GM12878 (cell line): Measurements from ENCODE around the gene UST. TPM values are rescaled to one million over a fixed set of nuclear protein-coding genes. Genes with fewer than 3 reads are reported as not detected.

Experiments used
- ATAC-seq: fragments of 200-7000 bp; cut with Tn5 transposase; 3 replicates; pipeline ENCODE4 v1.9.1; 2020; ENCODE audit warnings: mild to moderate bottlenecking, moderate library complexity
- BruUV-seq: library from RNA; stranded (reverse); fragments of 400-500 nt; replicated peaks from 2 replicates; lab custom pipeline; 2021; lab: Mats Ljungman, UMichigan
- CTCF ChIA-PET: fragments of 300-600 bp; sonication (Branson Sonifier 250); formaldehyde crosslinking; extraction: SDS; loops from one replicate; lab custom pipeline; 2021; ENCODE audit warnings: inconsistent platforms; lab: Yijun Ruan, JAX
- POLR2A ChIA-PET: fragments of 350-600 bp; formaldehyde crosslinking; extraction: SDS; loops from one replicate; lab custom pipeline; 2021; ENCODE audit warnings: inconsistent platforms; lab: Charles Lee
- RAD21 ChIA-PET: fragments of 300-600 bp; sonication (Branson Sonifier 250); formaldehyde crosslinking; loops from one replicate; lab custom pipeline; 2023; ENCODE audit warnings: antibody characterized with exemption; ENCODE audit not compliant: unreplicated experiment; lab: Charles Lee
- SMC1A ChIA-PET: fragments of 300-600 bp; sonication (Branson Sonifier 250); formaldehyde crosslinking; loops from one replicate; lab custom pipeline; 2023; ENCODE audit not compliant: unreplicated experiment, uncharacterized antibody; lab: Charles Lee
- DNase-seq: peaks from one replicate; pipeline ENCODE4 v3.0.0-alpha.2; 2011; ENCODE audit warnings: low read depth, low spot score
- FAIRE-seq: peaks from 3 replicates; lab custom pipeline; 2011; peaks lifted over from hg19 to GRCh38; lab: Jason Lieb, UNC
- H2AFZ ChIP-seq: 2 replicates; pipeline ENCODE4 v1.6.0; 2011; ENCODE audit warnings: low read depth, low read length, control low read depth; ENCODE audit not compliant: control insufficient read depth
- H3K27ac ChIP-seq: 2 replicates; pipeline ENCODE4 v1.5.1; 2011; ENCODE audit warnings: control low read depth; ENCODE audit not compliant: control insufficient read depth, insufficient read depth
- H3K27me3 ChIP-seq, 2 experiments: replicated peaks in 1 of 2; 2 replicates each; pipeline versions ENCODE4 v1.6.0 to v1.6.1; 2011; ENCODE audit warnings: low read length in 1 of 2; ENCODE audit not compliant: control insufficient read depth in 2 of 2, insufficient read depth in 2 of 2
- H3K36me3 ChIP-seq, 2 experiments: 2 replicates each; pipeline ENCODE4 v1.5.1; 2011; ENCODE audit warnings: low read length in 1 of 2; ENCODE audit not compliant: control insufficient read depth in 2 of 2, insufficient read depth in 2 of 2
- H3K4me1 ChIP-seq: 2 replicates; pipeline ENCODE4 v1.6.1; 2011; ENCODE audit warnings: mild to moderate bottlenecking, low read length, moderate library complexity, mixed read lengths; ENCODE audit not compliant: control insufficient read depth, insufficient read depth
- H3K4me2 ChIP-seq: 2 replicates; pipeline ENCODE4 v1.6.0; 2011; ENCODE audit warnings: control low read depth; ENCODE audit not compliant: control insufficient read depth, insufficient read depth
- H3K4me3 ChIP-seq: fragments of 200-600 bp; sonication (generic); 2 replicates; pipeline ENCODE4 v1.5.1; 2016
- H3K79me2 ChIP-seq: 2 replicates; pipeline ENCODE4 v1.6.0; 2011; ENCODE audit warnings: low read length; ENCODE audit not compliant: control insufficient read depth, insufficient read depth
- H3K9ac ChIP-seq: 2 replicates; pipeline ENCODE4 v1.8.0; 2011; ENCODE audit warnings: low read length, control low read depth, mixed read lengths; ENCODE audit not compliant: control insufficient read depth, insufficient read depth
- H3K9me3 ChIP-seq: replicated peaks from 3 replicates; pipeline ENCODE4 v1.5.1; 2011; ENCODE audit warnings: mild to moderate bottlenecking, low read length; ENCODE audit not compliant: control insufficient read depth, insufficient read depth
- H4K20me1 ChIP-seq: 2 replicates; pipeline ENCODE4 v1.6.0; 2011; ENCODE audit not compliant: control insufficient read depth, insufficient read depth
- CREB1 ChIP-seq: IDR thresholded peaks from 2 replicates; pipeline ENCODE4 v1.6.1; 2012; ENCODE audit warnings: low read depth, mild to moderate bottlenecking, inconsistent platforms
- ESRRA ChIP-seq: IDR thresholded peaks from 2 replicates; pipeline ENCODE4 v1.6.1; 2012; ENCODE audit warnings: mild to moderate bottlenecking, low read length, improper control_type of control experiment
- IKZF2 ChIP-seq, 2 experiments: fragments of 450-650 bp; IDR thresholded peaks; 2 replicates each; pipeline ENCODE4 v1.6.1; 2017; ENCODE audit warnings: mild to moderate bottlenecking in 2 of 2, moderate library complexity in 2 of 2
- IRF3 ChIP-seq: fragments of 450-650 bp; IDR thresholded peaks from 2 replicates; pipeline ENCODE4 v1.6.1; 2014; ENCODE audit warnings: mild to moderate bottlenecking
- MAX ChIP-seq: IDR thresholded peaks from 2 replicates; pipeline ENCODE4 v1.6.1; 2012; ENCODE audit warnings: low read depth, low read length, improper control_type of control experiment
- MYC ChIP-seq: IDR thresholded peaks from 2 replicates; pipeline ENCODE4 v1.6.1; 2011; ENCODE audit warnings: mild to moderate bottlenecking, low read length, moderate library complexity, inconsistent platforms; ENCODE audit not compliant: insufficient read depth, insufficient replicate concordance, insufficient read length, severe bottlenecking
- NRF1 ChIP-seq: conservative IDR thresholded peaks from 2 replicates; pipeline ENCODE4 v1.6.1; 2011; ENCODE audit warnings: mild to moderate bottlenecking, low read depth, low read length, improper control_type of control experiment
- PAX8 ChIP-seq: fragments of 450-650 bp; IDR thresholded peaks from 2 replicates; pipeline ENCODE4 v1.6.1; 2017; ENCODE audit warnings: mild to moderate bottlenecking, moderate library complexity
- PRDM15 ChIP-seq: fragments of 450-650 bp; formaldehyde crosslinking; IDR thresholded peaks from 2 replicates; pipeline ENCODE4 v1.4.0; 2020; ENCODE audit warnings: mild to moderate bottlenecking, moderate library complexity
- RAD51 ChIP-seq: fragments of 450-650 bp; IDR thresholded peaks from 2 replicates; pipeline ENCODE4 v1.6.1; 2016; ENCODE audit warnings: moderate library complexity, mild to moderate bottlenecking, inconsistent platforms
- SMAD5 ChIP-seq: IDR thresholded peaks from 2 replicates; pipeline ENCODE4 v1.6.1; 2016; ENCODE audit warnings: antibody characterized with exemption, low read depth
- SP1 ChIP-seq: IDR thresholded peaks from one replicate; pipeline ENCODE4 v1.6.1; 2011; ENCODE audit warnings: low read depth, low read length
- STAT3 ChIP-seq: IDR thresholded peaks from 2 replicates; pipeline ENCODE4 v1.6.1; 2011; ENCODE audit warnings: low read depth, low read length, improper control_type of control experiment
- YBX1 ChIP-seq: fragments of 450-650 bp; IDR thresholded peaks from 2 replicates; pipeline ENCODE4 v1.6.1; 2016; ENCODE audit warnings: antibody characterized with exemption
- ZBED1 ChIP-seq: IDR thresholded peaks from 2 replicates; pipeline ENCODE4 v1.6.1; 2016; ENCODE audit warnings: borderline replicate concordance
- ZBTB40 ChIP-seq: fragments of 450-650 bp; IDR thresholded peaks from 2 replicates; pipeline ENCODE4 v1.6.1; 2016; ENCODE audit warnings: mild to moderate bottlenecking, moderate library complexity, borderline replicate concordance
- ZNF207 ChIP-seq: fragments of 450-650 bp; IDR thresholded peaks from 2 replicates; pipeline ENCODE4 v1.6.1; 2014; ENCODE audit warnings: antibody characterized with exemption, mild to moderate bottlenecking, borderline replicate concordance
- WGBS: methylation state at CpG from one replicate; pipeline ENCODE4 v1.1.6; 2016; ENCODE audit warnings: low lambda C conversion rate; ENCODE audit not compliant: insufficient replicate concordance, insufficient coverage; ENCODE audit errors: missing lambda C conversion rate; 5-methylcytosine and 5-hydroxymethylcytosine counted together
- in situ Hi-C: fragments of 300-500 bp; cut with MboI; formaldehyde crosslinking; loops from 9 replicates; pipeline ENCODE4 v1.14.3; 2018; ENCODE audit warnings: mixed read lengths
- intact Hi-C: fragments of 100-400 bp; cut with micrococcal nuclease; formaldehyde crosslinking; loops from one replicate; pipeline ENCODE4 v1.14.2; 2022; ENCODE audit not compliant: unreplicated experiment
- polyA plus RNA-seq, 11 experiments: library from polyadenylated mRNA; depleted of rRNA in 4 of 11; unstranded in 6 of 11; stranded (reverse) in 5 of 11; fragments of >200 nt; fragmentation: Nextera tagmentation in 4 of 11; fragmentation: Illumina TruSeq in 1 of 11; extraction: Ambion mirVana in 4 of 11; extraction: Trizol in 1 of 11; gene quantifications; 1 replicate in 1 of 11; 2 replicates in 10 of 11; pipeline versions ENCODE4 v1.2.1 to v1.2.3, GENCODE V29; 2011 to 2016; ENCODE audit warnings: inconsistent platforms in 2 of 11, missing spikeins in 2 of 11, low read depth in 1 of 11
- total RNA-seq, 4 experiments: library from RNA; depleted of rRNA in 3 of 4; stranded (reverse); fragments of >200 nt in 3 of 4; fragmentation: Illumina TruSeq in 1 of 4; extraction: Trizol in 1 of 4; gene quantifications; 2 replicates each; pipeline versions ENCODE4 v1.2.1 to v1.2.3, GENCODE V29; 2013 to 2021

Gene UST
- total and polyA plus RNA-seq, 10 of the 15 experiments (the other 5 are each of a cell fraction or from before 2014, with no cell fraction given): 0.74 to 43.3 (median 2.2) TPM

GRCh38 chr6:149076355-149076734, 329.5 kb downstream of the UST start:
- SMC1A ChIA-PET: interaction anchor here (0.7 to 5.8 kb wide), 15 partner anchors 8 to 440 kb away, joined by 3 to 88 read pairs (median 6); no protein-coding TSS in a partner anchor
- no peaks in the 10 kb centered on the region for H3K36me3 ChIP-seq
- no peaks in the 10 kb centered on the region for H4K20me1 ChIP-seq
- H3K4me3 ChIP-seq: no peak overlapping the region
- BruUV-seq: no TSS peak
- peak overlapping the region; percentile 19; the same call in 1 of the 2 replicates for H2AFZ ChIP-seq
- ATAC-seq (no peak), FAIRE-seq (no peak), DNase-seq (no peak)
- POLR2A ChIA-PET: interaction anchor here (0.6 to 4.2 kb wide), 5 partner anchors 11 to 419 kb away, joined by 3 to 33 read pairs (median 4); no protein-coding TSS in a partner anchor
- intact Hi-C loops (no loop called here), in situ Hi-C loops (no loop called here)
- 59% methylated on average over 2 of the region's 2 CpGs for WGBS
- no peaks in the 10 kb centered on the region for H3K27me3 ChIP-seq
- CTCF ChIA-PET: interaction anchor here (0.7 to 3.4 kb wide), 6 partner anchors 11 to 356 kb away, joined by 3 to 29 read pairs (median 8); no protein-coding TSS in a partner anchor
- RAD21 ChIA-PET: interaction anchor here (0.9 to 4.4 kb wide), 9 partner anchors 10 to 356 kb away, joined by 3 to 42 read pairs (median 5); no protein-coding TSS in a partner anchor
- H3K27ac ChIP-seq: no peak overlapping the region
- H3K9ac ChIP-seq: no peak overlapping the region; the same call in 1 of the 2 replicates
- H3K9me3 ChIP-seq: peaks cover 3% of the 10 kb centered on the region; the same call in 1 of the 3 replicates
- H3K79me2 ChIP-seq: no peaks in the 10 kb centered on the region
- no peak overlapping the region for H3K4me2 ChIP-seq
- peaks cover 36% of the 10 kb centered on the region for H3K4me1 ChIP-seq
- no peak for TF ChIP-seq SP1
- TF ChIP-seq ZBTB40: no peak
- no peak for TF ChIP-seq ZNF207
- no peak for TF ChIP-seq PRDM15 (CRISPR knock-in tag)
- TF ChIP-seq PAX8: no peak
- no peak for TF ChIP-seq STAT3
- TF ChIP-seq ESRRA: no peak
- no peak for TF ChIP-seq RAD51
- TF ChIP-seq SMAD5: no peak
- TF ChIP-seq ZBED1: no peak
- TF ChIP-seq CREB1: no peak
- TF ChIP-seq MAX: no peak
- TF ChIP-seq YBX1: no peak
- no peak for TF ChIP-seq IKZF2 (IDR thresholded peaks at IDR 0.05)
- no peak for TF ChIP-seq NRF1
- TF ChIP-seq MYC: no peak
- no peak for TF ChIP-seq IRF3
